DND-41 (cell line): ENCODE data around the gene SMIM1.

Experiments
- CTCF ChIP-seq: IDR thresholded peaks from 2 replicates; pipeline ENCODE4 v1.5.1; 2012; ENCODE audit warnings: borderline replicate concordance, low read length, moderate library complexity, mild to moderate bottlenecking; ENCODE audit not compliant: poor library complexity, severe bottlenecking; ENCODE audit errors: extremely low read depth
- EZH2 ChIP-seq: IDR thresholded peaks from 3 replicates; pipeline ENCODE4 v1.6.1; 2012; ENCODE audit warnings: borderline replicate concordance, low read depth, mild to moderate bottlenecking, moderate library complexity, low read length, inconsistent platforms; ENCODE audit not compliant: severe bottlenecking

GRCh38 chr1:3768811-3769390 lies 3.6 kb upstream of the SMIM1 start:
- TF ChIP-seq CTCF (no peak), EZH2 (no peak)
